MCF 10A (cell line): ENCODE results near the gene SND1. TPM values are rescaled to one million over a fixed set of nuclear protein-coding genes. Genes with fewer than 3 reads are reported as not detected.

Experiments used
- BruUV-seq: library from RNA; stranded (reverse); fragments of 400-500 nt; replicated peaks from 2 replicates; lab custom pipeline; 2021; lab: Mats Ljungman, UMichigan
- CTCF ChIA-PET: fragments of 300-600 bp; sonication (Branson Sonifier 250); formaldehyde crosslinking; extraction: SDS; loops from one replicate; lab custom pipeline; 2021; ENCODE audit warnings: antibody characterized with exemption, inconsistent platforms; lab: Yijun Ruan, JAX
- POLR2A ChIA-PET: fragments of 300-600, 350-650 bp; sonication (Branson Sonifier 250); formaldehyde crosslinking; extraction: SDS; loops from one replicate; lab custom pipeline; 2020; ENCODE audit warnings: antibody characterized with exemption, inconsistent platforms; lab: Yijun Ruan, JAX
- DNase-seq: peaks from one replicate; pipeline ENCODE4 v3.0.0-alpha.2; 2018; ENCODE audit not compliant: unreplicated experiment
- H3K27ac Mint-ChIP-seq: one replicate; pipeline ENCODE4 v1.8.0; 2022; ENCODE audit warnings: mild to moderate bottlenecking, low read depth, mixed read lengths; ENCODE audit not compliant: unreplicated experiment
- H3K27me3 Mint-ChIP-seq: one replicate; pipeline ENCODE4 v1.8.0; 2022; ENCODE audit warnings: mixed read lengths; ENCODE audit not compliant: insufficient read depth, unreplicated experiment
- H3K36me3 Mint-ChIP-seq: one replicate; pipeline ENCODE4 v1.8.0; 2022; ENCODE audit warnings: mild to moderate bottlenecking, moderate library complexity, mixed read lengths; ENCODE audit not compliant: insufficient read depth, unreplicated experiment
- H3K4me1 Mint-ChIP-seq: one replicate; pipeline ENCODE4 v1.8.0; 2022; ENCODE audit warnings: mixed read lengths; ENCODE audit not compliant: insufficient read depth, unreplicated experiment
- H3K4me3 Mint-ChIP-seq: one replicate; pipeline ENCODE4 v1.8.0; 2022; ENCODE audit warnings: mild to moderate bottlenecking, moderate library complexity, mixed read lengths; ENCODE audit not compliant: unreplicated experiment
- H3K9me3 Mint-ChIP-seq: one replicate; pipeline ENCODE4 v1.8.0; 2022; ENCODE audit warnings: mixed read lengths; ENCODE audit not compliant: unreplicated experiment
- CTCF ChIP-seq: fragments of 200-600 bp; IDR thresholded peaks from one replicate; pipeline ENCODE4 v1.8.0; 2022; ENCODE audit warnings: antibody characterized with exemption, mild to moderate bottlenecking; ENCODE audit not compliant: unreplicated experiment
- intact Hi-C: fragments of 100-400 bp; cut with micrococcal nuclease; formaldehyde crosslinking; loops from 2 replicates; pipeline ENCODE4 v1.14.1; 2022
- total RNA-seq: library from RNA; stranded (reverse); gene quantifications from 2 replicates; pipeline ENCODE4 v1.2.3, GENCODE V29; 2022

SND1 gene
- total RNA-seq, 1 experiment from 2014 or later: 297 TPM

GRCh38 chr7:127677433-127678230 lies 25.6 kb downstream of the SND1 start:
- H3K4me1 Mint-ChIP-seq: peaks cover 18% of the 10 kb centered on the region
- no peak for DNase-seq
- peak overlapping the region; percentile 68 for H3K27ac Mint-ChIP-seq
- no peaks in the 10 kb centered on the region for H3K27me3 Mint-ChIP-seq
- peaks cover 29% of the 10 kb centered on the region for H3K36me3 Mint-ChIP-seq
- no peak overlapping the region for H3K4me3 Mint-ChIP-seq
- H3K9me3 Mint-ChIP-seq: peaks cover 5% of the 10 kb centered on the region
- no TSS peak for BruUV-seq
- POLR2A ChIA-PET: interaction anchor here (0.8 to 2.4 kb wide), 10 partner anchors 9 to 31 kb away, joined by 3 to 9 read pairs (median 4); partner anchors contain the start of gene SND1
- intact Hi-C loops: no loop called here
- no peak for TF ChIP-seq CTCF
- CTCF ChIA-PET: interaction anchor here (0.7 to 1.2 kb wide), 4 partner anchors 8 to 31 kb away, joined by 3 to 4 read pairs (median 3); no protein-coding TSS in a partner anchor

- ChIA-PET CTCF (interaction anchor here (0.6 to 1.2 kb wide), 4 partner anchors 9 to 529 kb away, joined by 3 to 4 read pairs (median 4); no protein-coding TSS in a partner anchor), POLR2A (interaction anchor here (0.6 to 2.4 kb wide), 12 partner anchors 8 to 260 kb away, joined by 3 to 9 read pairs (median 4); partner anchors contain the start of genes ARF5 and SND1)
- intact Hi-C loops: no loop called here
- peaks cover 5% of the 10 kb centered on the region for H3K9me3 Mint-ChIP-seq
- H3K27ac Mint-ChIP-seq: peak overlapping the region; percentile 68
- BruUV-seq: no TSS peak
- H3K36me3 Mint-ChIP-seq: peaks cover 29% of the 10 kb centered on the region
- peaks cover 18% of the 10 kb centered on the region for H3K4me1 Mint-ChIP-seq
- peak; percentile 55 for DNase-seq
- TF ChIP-seq CTCF: no peak
- H3K4me3 Mint-ChIP-seq: no peak overlapping the region
- H3K27me3 Mint-ChIP-seq: no peaks in the 10 kb centered on the region
Observed at GRCh38 chr7:127678337-127678736, 26.3 kb downstream of the SND1 start.

GRCh38 chr7:127678947-127679346 lies 27.0 kb downstream of the SND1 start:
- H3K4me1 Mint-ChIP-seq: peaks cover 13% of the 10 kb centered on the region
- peak overlapping the region; percentile 68 for H3K27ac Mint-ChIP-seq
- no peaks in the 10 kb centered on the region for H3K27me3 Mint-ChIP-seq
- H3K36me3 Mint-ChIP-seq: peaks cover 29% of the 10 kb centered on the region
- CTCF ChIA-PET: interaction anchor here (0.6 to 0.8 kb wide), 3 partner anchors 331 to 530 kb away, joined by 3 to 4 read pairs (median 4); no protein-coding TSS in a partner anchor
- BruUV-seq: no TSS peak
- no peak for TF ChIP-seq CTCF
- H3K4me3 Mint-ChIP-seq: no peak overlapping the region
- intact Hi-C loops: no loop called here
- DNase-seq: no peak
- POLR2A ChIA-PET: interaction anchor here (0.6 to 2.4 kb wide), 9 partner anchors 8 to 259 kb away, joined by 3 to 9 read pairs (median 4); partner anchors contain the start of genes ARF5 and SND1
- peaks cover 5% of the 10 kb centered on the region for H3K9me3 Mint-ChIP-seq

GRCh38 chr7:127680983-127681382 lies 29.0 kb downstream of the SND1 start:
- ChIA-PET POLR2A (interaction anchor here (0.6 kb wide), 1 partner anchor 1374 kb away, joined by 3 read pairs; the partner anchor contains the start of gene TNPO3), CTCF (interaction anchor here (0.8 kb wide), 1 partner anchor 529 kb away, joined by 3 read pairs; no protein-coding TSS in a partner anchor)
- Mint-ChIP-seq H3K27me3 (no peaks in the 10 kb centered on the region), H3K27ac (peak overlapping the region; percentile 73), H3K9me3 (peaks cover 5% of the 10 kb centered on the region), H3K36me3 (peaks cover 27% of the 10 kb centered on the region), H3K4me3 (no peak overlapping the region), H3K4me1 (peaks cover 15% of the 10 kb centered on the region)
- intact Hi-C loops: no loop called here
- DNase-seq: no peak
- TF ChIP-seq CTCF: no peak
- no TSS peak for BruUV-seq
